ENCODE measurements around the gene CD36. TPM values are rescaled to one million over a fixed set of nuclear protein-coding genes. Genes with fewer than 3 reads are reported as not detected.

The CD36 gene
- polyA plus RNA-seq, result 84.9 TPM
- long read RNA-seq, donor 1, partial matches to known transcripts, result 0 of 5 reads
- long read RNA-seq, donor 1, other reads (novel, unspliced or antisense), result 0 of 5 reads
- long read RNA-seq, donor 2, transcript CD36-202 (14 exons, 1,942 nt), result minor isoform, 5 of 43 reads
- long read RNA-seq, donor 2, transcript CD36-204 (12 exons, 1,686 nt), result major isoform, 14 of 43 reads
- long read RNA-seq, donor 2, partial matches to known transcripts, result 23 of 43 reads
- long read RNA-seq, donor 2, other reads (novel, unspliced or antisense), result 0 of 43 reads
- long read RNA-seq, donor 3, transcript CD36-204 (12 exons, 1,686 nt), result major isoform, 5 of 13 reads
- long read RNA-seq, donor 3, partial matches to known transcripts, result 0 of 13 reads
- long read RNA-seq, donor 3, other reads (novel, unspliced or antisense), result 0 of 13 reads
- long read RNA-seq, donor 4, partial matches to known transcripts, result 0 of 1 reads
- long read RNA-seq, donor 4, other reads (novel, unspliced or antisense), result 0 of 1 reads
- long read RNA-seq, donor 5, partial matches to known transcripts, result 0 of 6 reads
- long read RNA-seq, donor 5, other reads (novel, unspliced or antisense), result 0 of 6 reads
- long read RNA-seq, donor 6, transcript CD36-204 (12 exons, 1,686 nt), result major isoform, 9 of 25 reads
- long read RNA-seq, donor 6, partial matches to known transcripts, result 13 of 25 reads
- long read RNA-seq, donor 6, other reads (novel, unspliced or antisense), result 0 of 25 reads
- long read RNA-seq, donor 7, partial matches to known transcripts, result 0 of 4 reads
- long read RNA-seq, donor 7, other reads (novel, unspliced or antisense), result 0 of 4 reads
- long read RNA-seq, donor 8, transcript CD36-204 (12 exons, 1,686 nt), result major isoform, 8 of 20 reads
- long read RNA-seq, donor 8, partial matches to known transcripts, result 5 of 20 reads
- long read RNA-seq, donor 8, other reads (novel, unspliced or antisense), result 0 of 20 reads
- long read RNA-seq, donor 9, transcript CD36-204 (12 exons, 1,686 nt), result major isoform, 7 of 21 reads
- long read RNA-seq, donor 9, partial matches to known transcripts, result 6 of 21 reads
- long read RNA-seq, donor 9, other reads (novel, unspliced or antisense), result 0 of 21 reads
- long read RNA-seq, donor 10, partial matches to known transcripts, result 0 of 6 reads
- long read RNA-seq, donor 10, other reads (novel, unspliced or antisense), result 0 of 6 reads
- long read RNA-seq, donor 11, partial matches to known transcripts, result 5 of 8 reads
- long read RNA-seq, donor 11, other reads (novel, unspliced or antisense), result 0 of 8 reads

- no peak for DNase-seq
- no peaks in the 10 kb centered on the region for H3K27me3 ChIP-seq (ENCODE audit: control insufficient read depth, insufficient read depth, low read length)
- H3K36me3 ChIP-seq (ENCODE audit: control insufficient read depth, insufficient read depth, low read length), result no peaks in the 10 kb centered on the region
- H3K4me3 ChIP-seq (ENCODE audit: low read length), result no peak within 1 kb of the TSS
- H3K4me1 ChIP-seq (ENCODE audit: control insufficient read depth, insufficient read depth, low read length), result no peaks in the 10 kb centered on the region
- no peak within 1 kb of the TSS for H3K27ac ChIP-seq (ENCODE audit: low read length)
- no CpG with 5 or more reads among the region's 4 CpGs for WGBS (ENCODE audit: insufficient coverage, low lambda C conversion rate)
- peaks cover 5% of the 10 kb centered on the region for H3K9me3 ChIP-seq (ENCODE audit: control insufficient read depth, low read depth, low read length)
These were observed at the start of gene CD36 for GRCh38 chr7:80637911-80638765. CD36 (plus strand) TSS chr7:80638642; CDS start chr7:80646741, 8,099 bp downstream.

DNA sequence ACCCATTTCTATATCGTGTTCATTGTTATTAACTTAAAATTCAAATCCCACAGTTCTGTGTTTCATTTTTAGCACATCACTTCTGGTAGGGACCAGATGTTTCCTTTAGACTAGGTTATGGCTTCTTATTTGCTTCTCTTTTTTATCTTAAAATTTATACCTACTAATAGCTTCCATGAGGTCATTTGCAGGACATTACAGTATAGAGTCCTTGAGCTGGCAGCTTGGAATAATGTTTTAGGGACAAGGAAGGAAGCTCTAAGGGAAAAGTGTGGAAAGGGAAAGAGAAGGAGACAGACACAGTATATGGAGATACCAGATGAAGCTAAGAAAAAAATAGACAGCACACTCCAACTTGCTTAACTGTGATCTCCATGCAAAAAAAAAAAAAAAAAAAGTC, 48.8 kb upstream of the CD36 start:
- no peak for DNase-seq
- no peaks in the 10 kb centered on the region for H3K9me3 ChIP-seq (ENCODE audit: control insufficient read depth, low read depth, low read length)
- H3K27me3 ChIP-seq (ENCODE audit: control insufficient read depth, insufficient read depth, low read length), result no peaks in the 10 kb centered on the region
- H3K4me1 ChIP-seq (ENCODE audit: control insufficient read depth, insufficient read depth, low read length), result no peaks in the 10 kb centered on the region
- no peak overlapping the region for H3K4me3 ChIP-seq (ENCODE audit: low read length)
- WGBS (ENCODE audit: insufficient coverage, low lambda C conversion rate), result 0% methylated on average over 1 of the region's 1 CpG
- no peak overlapping the region for H3K27ac ChIP-seq (ENCODE audit: low read length)
- no peaks in the 10 kb centered on the region for H3K36me3 ChIP-seq (ENCODE audit: control insufficient read depth, insufficient read depth, low read length)

DNA sequence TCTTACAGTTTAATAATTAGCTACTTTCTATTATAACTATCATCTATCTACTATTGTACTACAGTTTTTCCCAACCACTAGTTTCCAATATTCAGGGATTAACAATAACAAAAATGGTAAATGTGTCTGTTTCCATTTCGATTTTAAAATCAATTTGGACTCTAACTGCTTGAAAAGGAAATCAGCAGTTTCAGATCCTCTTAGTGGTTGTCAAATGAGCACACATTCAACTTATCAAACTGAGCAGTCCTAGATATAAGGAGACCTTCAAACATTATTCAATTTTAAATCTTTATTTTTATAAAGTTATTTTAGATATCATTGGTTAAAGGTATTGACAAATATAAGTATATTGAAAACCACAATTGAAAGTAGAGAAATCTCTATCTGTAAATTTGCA, 46.8 kb upstream of the CD36 start:
- no peak for DNase-seq
- H3K9me3 ChIP-seq (ENCODE audit: control insufficient read depth, low read depth, low read length), result no peaks in the 10 kb centered on the region
- no peak overlapping the region for H3K4me3 ChIP-seq (ENCODE audit: low read length)
- 80% methylated on average over 1 of the region's 1 CpG for WGBS (ENCODE audit: insufficient coverage, low lambda C conversion rate)
- H3K36me3 ChIP-seq (ENCODE audit: control insufficient read depth, insufficient read depth, low read length), result no peaks in the 10 kb centered on the region
- no peaks in the 10 kb centered on the region for H3K27me3 ChIP-seq (ENCODE audit: control insufficient read depth, insufficient read depth, low read length)
- no peaks in the 10 kb centered on the region for H3K4me1 ChIP-seq (ENCODE audit: control insufficient read depth, insufficient read depth, low read length)
- H3K27ac ChIP-seq (ENCODE audit: low read length), result no peak overlapping the region

GRCh38 chr7:80593869-80594586, 44.4 kb upstream of the CD36 start:
- WGBS (ENCODE audit: insufficient coverage, low lambda C conversion rate), result 85% methylated on average over 4 of the region's 7 CpGs
- no peak for DNase-seq
- Histone ChIP-seq H3K27me3 (ENCODE audit: control insufficient read depth, insufficient read depth, low read length) (no peaks in the 10 kb centered on the region), H3K4me3 (ENCODE audit: low read length) (no peak overlapping the region), H3K4me1 (ENCODE audit: control insufficient read depth, insufficient read depth, low read length) (no peaks in the 10 kb centered on the region), H3K27ac (ENCODE audit: low read length) (no peak overlapping the region), H3K9me3 (ENCODE audit: control insufficient read depth, low read depth, low read length) (no peaks in the 10 kb centered on the region), H3K36me3 (ENCODE audit: control insufficient read depth, insufficient read depth, low read length) (no peaks in the 10 kb centered on the region)

DNA sequence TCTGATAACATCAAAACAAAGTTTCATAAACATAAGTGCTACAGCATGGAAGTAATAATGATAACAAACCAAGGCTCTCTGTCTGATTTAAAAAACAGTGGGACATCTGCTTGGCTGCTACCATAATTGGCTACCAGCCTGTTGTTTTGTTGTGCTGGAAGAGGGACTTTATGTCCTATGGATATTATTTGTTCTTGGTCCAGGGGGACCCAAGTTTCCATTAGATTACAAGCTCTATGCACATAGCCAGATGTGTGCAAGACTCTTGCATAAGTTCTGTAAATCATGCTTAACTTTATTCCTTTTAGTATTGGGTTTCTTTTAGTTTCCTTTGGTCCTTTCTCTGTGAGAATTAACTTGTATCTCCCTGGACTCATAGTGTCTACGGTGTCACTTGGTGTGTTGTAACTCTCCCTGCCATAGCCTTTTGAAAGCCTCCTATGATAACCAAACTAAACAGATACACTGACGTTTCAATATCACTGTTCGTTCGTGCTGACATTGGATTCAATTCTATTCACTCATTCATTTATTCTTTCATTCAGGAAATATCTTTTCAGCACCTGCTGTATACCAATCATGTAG, 41.4 kb upstream of the CD36 start:
- no peak for DNase-seq
- WGBS (ENCODE audit: insufficient coverage, low lambda C conversion rate), result no CpG with 5 or more reads among the region's 4 CpGs
- Histone ChIP-seq H3K4me3 (ENCODE audit: low read length) (no peak overlapping the region), H3K36me3 (ENCODE audit: control insufficient read depth, insufficient read depth, low read length) (no peaks in the 10 kb centered on the region), H3K27me3 (ENCODE audit: control insufficient read depth, insufficient read depth, low read length) (no peaks in the 10 kb centered on the region), H3K9me3 (ENCODE audit: control insufficient read depth, low read depth, low read length) (no peaks in the 10 kb centered on the region), H3K4me1 (ENCODE audit: control insufficient read depth, insufficient read depth, low read length) (no peaks in the 10 kb centered on the region), H3K27ac (ENCODE audit: low read length) (no peak overlapping the region)

DNA sequence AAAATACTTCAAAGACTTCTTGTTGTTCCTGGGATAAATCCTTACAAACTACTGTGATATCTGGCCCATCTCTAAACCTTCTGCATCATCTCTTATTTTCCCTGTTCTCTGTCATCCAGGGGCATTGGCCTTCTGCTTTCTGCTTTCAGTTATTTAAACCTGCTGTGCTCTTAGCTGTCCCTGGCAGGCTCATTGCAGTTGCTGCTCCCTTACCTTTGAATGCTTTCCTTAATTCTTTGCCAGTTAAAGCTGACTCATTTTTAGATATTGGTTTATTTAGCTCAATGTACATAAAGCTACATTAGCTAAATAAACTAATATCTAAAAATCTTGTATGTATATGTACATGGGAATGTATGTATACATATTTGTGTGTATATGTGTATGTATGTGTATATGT, 40.6 kb upstream of the CD36 start:
- no peak for DNase-seq
- Histone ChIP-seq H3K4me3 (ENCODE audit: low read length) (no peak overlapping the region), H3K9me3 (ENCODE audit: control insufficient read depth, low read depth, low read length) (no peaks in the 10 kb centered on the region), H3K4me1 (ENCODE audit: control insufficient read depth, insufficient read depth, low read length) (no peaks in the 10 kb centered on the region), H3K36me3 (ENCODE audit: control insufficient read depth, insufficient read depth, low read length) (no peaks in the 10 kb centered on the region), H3K27ac (ENCODE audit: low read length) (no peak overlapping the region), H3K27me3 (ENCODE audit: control insufficient read depth, insufficient read depth, low read length) (no peaks in the 10 kb centered on the region)

- no peaks in the 10 kb centered on the region for H3K27me3 ChIP-seq (ENCODE audit: control insufficient read depth, insufficient read depth, low read length)
- no peaks in the 10 kb centered on the region for H3K36me3 ChIP-seq (ENCODE audit: control insufficient read depth, insufficient read depth, low read length)
- WGBS (ENCODE audit: insufficient coverage, low lambda C conversion rate), result 71% methylated on average over 1 of the region's 2 CpGs
- no peak for DNase-seq
- H3K4me1 ChIP-seq (ENCODE audit: control insufficient read depth, insufficient read depth, low read length), result no peaks in the 10 kb centered on the region
- no peak overlapping the region for H3K27ac ChIP-seq (ENCODE audit: low read length)
- no peaks in the 10 kb centered on the region for H3K9me3 ChIP-seq (ENCODE audit: control insufficient read depth, low read depth, low read length)
- no peak overlapping the region for H3K4me3 ChIP-seq (ENCODE audit: low read length)
These were observed 38.4 kb upstream of the CD36 start for GRCh38 chr7:80600046-80600445.

DNA sequence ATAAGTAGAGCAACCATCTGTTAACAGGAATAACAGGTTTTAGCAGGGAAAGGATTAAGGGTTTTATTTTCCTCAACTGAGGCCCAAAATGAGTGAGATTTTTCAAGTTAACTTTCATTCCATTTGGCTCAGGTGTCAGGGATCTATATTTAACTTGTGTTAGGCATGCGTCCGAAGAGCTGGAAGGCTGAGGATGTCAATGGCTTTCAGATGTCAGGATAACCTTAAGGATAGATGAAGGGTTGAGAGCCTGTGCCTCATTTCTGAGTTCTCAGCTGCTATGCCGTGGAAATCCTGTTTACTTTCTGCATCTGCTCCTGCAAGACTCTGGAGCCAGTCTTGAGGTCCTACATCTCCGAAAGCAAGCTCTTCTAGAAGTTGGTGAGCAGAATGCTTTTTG, 36.4 kb upstream of the CD36 start:
- Histone ChIP-seq H3K27me3 (ENCODE audit: control insufficient read depth, insufficient read depth, low read length) (no peaks in the 10 kb centered on the region), H3K27ac (ENCODE audit: low read length) (no peak overlapping the region), H3K4me3 (ENCODE audit: low read length) (no peak overlapping the region), H3K36me3 (ENCODE audit: control insufficient read depth, insufficient read depth, low read length) (no peaks in the 10 kb centered on the region), H3K9me3 (ENCODE audit: control insufficient read depth, low read depth, low read length) (no peaks in the 10 kb centered on the region), H3K4me1 (ENCODE audit: control insufficient read depth, insufficient read depth, low read length) (peaks cover 8% of the 10 kb centered on the region)
- DNase-seq, result no peak
- 60% methylated on average over 1 of the region's 4 CpGs for WGBS (ENCODE audit: insufficient coverage, low lambda C conversion rate)

DNA sequence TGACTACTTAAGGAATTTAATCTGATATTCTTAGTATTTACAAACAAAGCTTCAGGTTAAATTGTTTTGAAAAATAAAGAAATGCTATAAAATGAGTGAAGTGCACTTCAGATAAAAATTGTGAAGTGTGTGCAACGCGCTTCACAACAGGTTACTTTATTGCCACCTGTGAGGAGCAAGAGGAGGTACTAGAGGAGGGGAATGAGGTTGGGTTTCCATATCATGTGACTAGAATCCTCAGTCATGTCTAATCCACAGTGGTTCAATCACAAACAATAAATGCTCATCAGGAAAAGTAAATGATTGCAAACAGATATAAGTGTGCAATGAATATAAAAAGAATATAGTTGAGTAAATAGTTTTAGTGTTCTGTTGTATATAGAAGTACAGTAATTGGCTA, 34.5 kb upstream of the CD36 start:
- no CpG with 5 or more reads among the region's 2 CpGs for WGBS (ENCODE audit: insufficient coverage, low lambda C conversion rate)

More for the DNA sequence above, 34.5 kb upstream of the CD36 start:
- Histone ChIP-seq H3K27ac (ENCODE audit: low read length) (no peak overlapping the region), H3K36me3 (ENCODE audit: control insufficient read depth, insufficient read depth, low read length) (no peaks in the 10 kb centered on the region), H3K9me3 (ENCODE audit: control insufficient read depth, low read depth, low read length) (no peaks in the 10 kb centered on the region), H3K27me3 (ENCODE audit: control insufficient read depth, insufficient read depth, low read length) (no peaks in the 10 kb centered on the region), H3K4me3 (ENCODE audit: low read length) (no peak overlapping the region), H3K4me1 (ENCODE audit: control insufficient read depth, insufficient read depth, low read length) (peaks cover 18% of the 10 kb centered on the region)
- no peak for DNase-seq

All from large intestine (tissue), 12 donors.